GM23338 (cell line): ENCODE results near the gene CLCN4. TPM values are rescaled to one million over a fixed set of nuclear protein-coding genes. Genes with fewer than 3 reads are reported as not detected.

Source experiments
- ATAC-seq: fragments of 200-7000 bp; cut with Tn5 transposase; 3 replicates; pipeline ENCODE4 v1.9.1; 2020
- DNase-seq: peaks from one replicate; pipeline ENCODE4 v3.0.0-alpha.2; 2015; ENCODE audit warnings: low spot score
- H2AFZ ChIP-seq: fragments of 200-600 bp; sonication (generic); 2 replicates; pipeline ENCODE4 v1.8.0; 2016; ENCODE audit warnings: antibody characterized with exemption, mild to moderate bottlenecking, moderate library complexity
- H3F3A ChIP-seq: fragments of 200-600 bp; sonication (generic); replicated peaks from 2 replicates; pipeline ENCODE4 v1.8.0; 2017; ENCODE audit warnings: antibody characterized with exemption, mixed run types, low read depth
- H3K27ac ChIP-seq: fragments of 200-600 bp; sonication (generic); 2 replicates; pipeline ENCODE4 v1.6.1; 2016; ENCODE audit warnings: low read depth
- H3K27me3 ChIP-seq: fragments of 200-600 bp; sonication (generic); 2 replicates; pipeline ENCODE4 v1.8.0; 2016; ENCODE audit warnings: mild to moderate bottlenecking, mixed run types, moderate library complexity; ENCODE audit not compliant: insufficient read depth
- H3K36me3 ChIP-seq: fragments of 200-600 bp; sonication (generic); 2 replicates; pipeline ENCODE4 v1.8.0; 2016; ENCODE audit warnings: mild to moderate bottlenecking; ENCODE audit not compliant: insufficient read depth
- H3K4me1 ChIP-seq: fragments of 200-600 bp; sonication (generic); 2 replicates; pipeline ENCODE4 v1.8.0; 2016; ENCODE audit warnings: mild to moderate bottlenecking, moderate library complexity; ENCODE audit not compliant: insufficient read depth
- H3K4me2 ChIP-seq: fragments of 200-600 bp; sonication (generic); 2 replicates; pipeline ENCODE4 v1.7.1; 2017; ENCODE audit warnings: mixed run types
- H3K4me3 ChIP-seq: fragments of 200-600 bp; sonication (generic); 2 replicates; pipeline ENCODE4 v1.6.1; 2016; ENCODE audit warnings: mixed run types
- H3K79me2 ChIP-seq: fragments of 200-600 bp; sonication (generic); replicated peaks from 2 replicates; pipeline ENCODE4 v1.8.0; 2017; ENCODE audit warnings: mild to moderate bottlenecking; ENCODE audit not compliant: insufficient read depth
- H3K9me2 ChIP-seq: fragments of 200-600 bp; sonication (generic); 2 replicates; pipeline ENCODE4 v1.8.0; 2017; ENCODE audit not compliant: insufficient read depth
- H4K20me1 ChIP-seq: fragments of 200-600 bp; sonication (generic); replicated peaks from 2 replicates; pipeline ENCODE4 v1.8.0; 2017; ENCODE audit warnings: mild to moderate bottlenecking; ENCODE audit not compliant: insufficient read depth
- H3K27ac Mint-ChIP-seq: 2 replicates; pipeline ENCODE4 v1.8.0; 2020; ENCODE audit warnings: inconsistent platforms, mild to moderate bottlenecking, moderate library complexity, mixed read lengths
- H3K27me3 Mint-ChIP-seq: 3 replicates; pipeline ENCODE4 v1.8.0; 2022; ENCODE audit warnings: low read depth, mild to moderate bottlenecking, moderate library complexity, mixed read lengths, inconsistent platforms; ENCODE audit not compliant: insufficient read depth, poor library complexity
- H3K36me3 Mint-ChIP-seq: 3 replicates; pipeline ENCODE4 v1.8.0; 2021; ENCODE audit warnings: low read depth, mild to moderate bottlenecking, inconsistent platforms, moderate library complexity, mixed read lengths
- H3K4me1 Mint-ChIP-seq: 3 replicates; pipeline ENCODE4 v1.8.0; 2020; ENCODE audit warnings: mild to moderate bottlenecking, inconsistent platforms, mixed read lengths
- H3K4me3 Mint-ChIP-seq: 3 replicates; pipeline ENCODE4 v1.8.0; 2021; ENCODE audit warnings: moderate library complexity, mild to moderate bottlenecking, inconsistent platforms, mixed read lengths
- H3K9me3 Mint-ChIP-seq: 3 replicates; pipeline ENCODE4 v1.8.0; 2020; ENCODE audit warnings: moderate library complexity, mild to moderate bottlenecking, inconsistent platforms, mixed read lengths
- EZH2 ChIP-seq: fragments of 200-600 bp; sonication (generic); IDR thresholded peaks from one replicate; pipeline ENCODE4 v1.8.0; 2017; ENCODE audit warnings: antibody characterized with exemption, mild to moderate bottlenecking, low read depth; ENCODE audit not compliant: unreplicated experiment
- JUNB ChIP-seq: IDR thresholded peaks from one replicate; pipeline ENCODE4 v1.6.1; 2016; ENCODE audit warnings: antibody characterized with exemption; ENCODE audit not compliant: unreplicated experiment
- NANOG ChIP-seq: IDR thresholded peaks from 2 replicates; pipeline ENCODE4 v1.6.1; 2016; ENCODE audit warnings: antibody characterized with exemption, borderline replicate concordance
- STAT1 ChIP-seq: IDR thresholded peaks from one replicate; pipeline ENCODE4 v1.6.1; 2016; ENCODE audit warnings: antibody characterized with exemption; ENCODE audit not compliant: unreplicated experiment
- ZNF114 ChIP-seq: fragments of 250-450 bp; sonication (Bioruptor Pico); IDR thresholded peaks from 2 replicates; pipeline ENCODE4 v1.5.0; 2020; ENCODE audit warnings: mild to moderate bottlenecking, moderate library complexity
- polyA plus RNA-seq: library from polyadenylated mRNA; unstranded; fragments of >200 nt; fragmentation: Nextera tagmentation; extraction: Ambion mirVana; gene quantifications from 2 replicates; pipeline ENCODE4 v1.2.1, GENCODE V29; 2016
- total RNA-seq: library from RNA; depleted of rRNA; stranded (reverse); fragments of >200 nt; shearing (Covaris generic); gene quantifications from 2 replicates; pipeline ENCODE4 v1.2.3, GENCODE V29; 2014
- TF ChIP-seq, protein P1 (sequence below): IDR thresholded peaks from one replicate; pipeline ENCODE4 v1.6.1; 2018; ENCODE audit warnings: antibody characterized with exemption; ENCODE audit not compliant: unreplicated experiment
- TF ChIP-seq, protein P2 (sequence below): fragments of 250-450 bp; sonication (Bioruptor Pico); IDR thresholded peaks from 2 replicates; pipeline ENCODE4 v1.5.0; 2020; ENCODE audit warnings: mild to moderate bottlenecking, moderate library complexity

The CLCN4 gene
- total and polyA plus RNA-seq, 2 experiments from 2014 or later = 1.2 to 4.9 TPM

DNA sequence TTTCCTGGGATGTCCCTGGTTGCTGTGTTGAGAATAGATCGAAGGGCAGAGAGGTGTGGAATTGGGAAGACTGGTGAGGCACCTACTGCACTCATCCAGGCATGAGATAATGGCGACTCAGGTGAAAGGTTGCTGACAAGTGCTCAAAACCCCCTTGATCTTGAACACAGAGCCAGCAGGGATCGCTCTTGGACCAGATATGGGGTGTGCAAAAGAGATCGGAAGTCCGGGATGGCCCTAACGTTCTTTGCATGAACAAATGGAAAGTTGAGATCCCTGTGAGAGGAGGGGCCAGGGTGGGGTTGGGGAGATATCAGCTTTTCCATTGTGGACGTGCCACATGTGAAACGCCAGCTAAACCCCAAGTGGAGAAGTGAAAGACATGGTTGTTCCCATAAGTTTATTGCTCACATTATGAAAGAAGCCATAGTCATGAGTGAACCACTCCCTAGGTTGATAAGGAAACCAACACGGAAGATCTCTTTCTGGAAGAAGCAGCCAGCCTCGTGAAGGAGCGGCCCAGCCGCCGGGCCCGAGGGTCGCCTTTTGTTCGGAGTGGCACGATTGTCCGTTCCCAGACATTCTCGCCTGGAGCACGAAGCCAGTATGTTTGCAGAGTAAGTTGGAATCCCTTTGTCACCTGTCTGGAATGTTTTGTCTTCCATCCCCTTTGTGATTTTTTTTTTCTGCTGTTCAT lies 22.6 kb upstream of the CLCN4 start:
- Histone ChIP-seq H3F3A (no peaks in the 10 kb centered on the region), H3K4me1 (peaks cover 12% of the 10 kb centered on the region; the same call in 1 of the 2 replicates), H3K4me3 (no peak overlapping the region), H4K20me1 (no peaks in the 10 kb centered on the region), H3K27ac (no peak overlapping the region), H3K9me2 (no peaks in the 10 kb centered on the region), H3K4me2 (no peak overlapping the region), H2AFZ (no peak overlapping the region), H3K79me2 (no peaks in the 10 kb centered on the region), H3K36me3 (no peaks in the 10 kb centered on the region), H3K27me3 (no peaks in the 10 kb centered on the region)
- DNase-seq (no peak), ATAC-seq (no peak)
- H3K27me3 Mint-ChIP-seq = peaks cover 3% of the 10 kb centered on the region
- H3K36me3 Mint-ChIP-seq = peaks cover 56% of the 10 kb centered on the region
- H3K4me1 Mint-ChIP-seq = peaks cover 10% of the 10 kb centered on the region
- no peaks in the 10 kb centered on the region for H3K9me3 Mint-ChIP-seq
- no peak overlapping the region for H3K4me3 Mint-ChIP-seq
- H3K27ac Mint-ChIP-seq = no peak overlapping the region
- TF ChIP-seq EZH2 (no peak), STAT1 (no peak), NANOG (no peak), ZNF114 (CRISPR knock-in tag) (no peak), JUNB (no peak)
- TF ChIP-seq, protein P1, sequence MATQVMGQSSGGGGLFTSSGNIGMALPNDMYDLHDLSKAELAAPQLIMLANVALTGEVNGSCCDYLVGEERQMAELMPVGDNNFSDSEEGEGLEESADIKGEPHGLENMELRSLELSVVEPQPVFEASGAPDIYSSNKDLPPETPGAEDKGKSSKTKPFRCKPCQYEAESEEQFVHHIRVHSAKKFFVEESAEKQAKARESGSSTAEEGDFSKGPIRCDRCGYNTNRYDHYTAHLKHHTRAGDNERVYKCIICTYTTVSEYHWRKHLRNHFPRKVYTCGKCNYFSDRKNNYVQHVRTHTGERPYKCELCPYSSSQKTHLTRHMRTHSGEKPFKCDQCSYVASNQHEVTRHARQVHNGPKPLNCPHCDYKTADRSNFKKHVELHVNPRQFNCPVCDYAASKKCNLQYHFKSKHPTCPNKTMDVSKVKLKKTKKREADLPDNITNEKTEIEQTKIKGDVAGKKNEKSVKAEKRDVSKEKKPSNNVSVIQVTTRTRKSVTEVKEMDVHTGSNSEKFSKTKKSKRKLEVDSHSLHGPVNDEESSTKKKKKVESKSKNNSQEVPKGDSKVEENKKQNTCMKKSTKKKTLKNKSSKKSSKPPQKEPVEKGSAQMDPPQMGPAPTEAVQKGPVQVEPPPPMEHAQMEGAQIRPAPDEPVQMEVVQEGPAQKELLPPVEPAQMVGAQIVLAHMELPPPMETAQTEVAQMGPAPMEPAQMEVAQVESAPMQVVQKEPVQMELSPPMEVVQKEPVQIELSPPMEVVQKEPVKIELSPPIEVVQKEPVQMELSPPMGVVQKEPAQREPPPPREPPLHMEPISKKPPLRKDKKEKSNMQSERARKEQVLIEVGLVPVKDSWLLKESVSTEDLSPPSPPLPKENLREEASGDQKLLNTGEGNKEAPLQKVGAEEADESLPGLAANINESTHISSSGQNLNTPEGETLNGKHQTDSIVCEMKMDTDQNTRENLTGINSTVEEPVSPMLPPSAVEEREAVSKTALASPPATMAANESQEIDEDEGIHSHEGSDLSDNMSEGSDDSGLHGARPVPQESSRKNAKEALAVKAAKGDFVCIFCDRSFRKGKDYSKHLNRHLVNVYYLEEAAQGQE = no peak
- TF ChIP-seq, protein P2, sequence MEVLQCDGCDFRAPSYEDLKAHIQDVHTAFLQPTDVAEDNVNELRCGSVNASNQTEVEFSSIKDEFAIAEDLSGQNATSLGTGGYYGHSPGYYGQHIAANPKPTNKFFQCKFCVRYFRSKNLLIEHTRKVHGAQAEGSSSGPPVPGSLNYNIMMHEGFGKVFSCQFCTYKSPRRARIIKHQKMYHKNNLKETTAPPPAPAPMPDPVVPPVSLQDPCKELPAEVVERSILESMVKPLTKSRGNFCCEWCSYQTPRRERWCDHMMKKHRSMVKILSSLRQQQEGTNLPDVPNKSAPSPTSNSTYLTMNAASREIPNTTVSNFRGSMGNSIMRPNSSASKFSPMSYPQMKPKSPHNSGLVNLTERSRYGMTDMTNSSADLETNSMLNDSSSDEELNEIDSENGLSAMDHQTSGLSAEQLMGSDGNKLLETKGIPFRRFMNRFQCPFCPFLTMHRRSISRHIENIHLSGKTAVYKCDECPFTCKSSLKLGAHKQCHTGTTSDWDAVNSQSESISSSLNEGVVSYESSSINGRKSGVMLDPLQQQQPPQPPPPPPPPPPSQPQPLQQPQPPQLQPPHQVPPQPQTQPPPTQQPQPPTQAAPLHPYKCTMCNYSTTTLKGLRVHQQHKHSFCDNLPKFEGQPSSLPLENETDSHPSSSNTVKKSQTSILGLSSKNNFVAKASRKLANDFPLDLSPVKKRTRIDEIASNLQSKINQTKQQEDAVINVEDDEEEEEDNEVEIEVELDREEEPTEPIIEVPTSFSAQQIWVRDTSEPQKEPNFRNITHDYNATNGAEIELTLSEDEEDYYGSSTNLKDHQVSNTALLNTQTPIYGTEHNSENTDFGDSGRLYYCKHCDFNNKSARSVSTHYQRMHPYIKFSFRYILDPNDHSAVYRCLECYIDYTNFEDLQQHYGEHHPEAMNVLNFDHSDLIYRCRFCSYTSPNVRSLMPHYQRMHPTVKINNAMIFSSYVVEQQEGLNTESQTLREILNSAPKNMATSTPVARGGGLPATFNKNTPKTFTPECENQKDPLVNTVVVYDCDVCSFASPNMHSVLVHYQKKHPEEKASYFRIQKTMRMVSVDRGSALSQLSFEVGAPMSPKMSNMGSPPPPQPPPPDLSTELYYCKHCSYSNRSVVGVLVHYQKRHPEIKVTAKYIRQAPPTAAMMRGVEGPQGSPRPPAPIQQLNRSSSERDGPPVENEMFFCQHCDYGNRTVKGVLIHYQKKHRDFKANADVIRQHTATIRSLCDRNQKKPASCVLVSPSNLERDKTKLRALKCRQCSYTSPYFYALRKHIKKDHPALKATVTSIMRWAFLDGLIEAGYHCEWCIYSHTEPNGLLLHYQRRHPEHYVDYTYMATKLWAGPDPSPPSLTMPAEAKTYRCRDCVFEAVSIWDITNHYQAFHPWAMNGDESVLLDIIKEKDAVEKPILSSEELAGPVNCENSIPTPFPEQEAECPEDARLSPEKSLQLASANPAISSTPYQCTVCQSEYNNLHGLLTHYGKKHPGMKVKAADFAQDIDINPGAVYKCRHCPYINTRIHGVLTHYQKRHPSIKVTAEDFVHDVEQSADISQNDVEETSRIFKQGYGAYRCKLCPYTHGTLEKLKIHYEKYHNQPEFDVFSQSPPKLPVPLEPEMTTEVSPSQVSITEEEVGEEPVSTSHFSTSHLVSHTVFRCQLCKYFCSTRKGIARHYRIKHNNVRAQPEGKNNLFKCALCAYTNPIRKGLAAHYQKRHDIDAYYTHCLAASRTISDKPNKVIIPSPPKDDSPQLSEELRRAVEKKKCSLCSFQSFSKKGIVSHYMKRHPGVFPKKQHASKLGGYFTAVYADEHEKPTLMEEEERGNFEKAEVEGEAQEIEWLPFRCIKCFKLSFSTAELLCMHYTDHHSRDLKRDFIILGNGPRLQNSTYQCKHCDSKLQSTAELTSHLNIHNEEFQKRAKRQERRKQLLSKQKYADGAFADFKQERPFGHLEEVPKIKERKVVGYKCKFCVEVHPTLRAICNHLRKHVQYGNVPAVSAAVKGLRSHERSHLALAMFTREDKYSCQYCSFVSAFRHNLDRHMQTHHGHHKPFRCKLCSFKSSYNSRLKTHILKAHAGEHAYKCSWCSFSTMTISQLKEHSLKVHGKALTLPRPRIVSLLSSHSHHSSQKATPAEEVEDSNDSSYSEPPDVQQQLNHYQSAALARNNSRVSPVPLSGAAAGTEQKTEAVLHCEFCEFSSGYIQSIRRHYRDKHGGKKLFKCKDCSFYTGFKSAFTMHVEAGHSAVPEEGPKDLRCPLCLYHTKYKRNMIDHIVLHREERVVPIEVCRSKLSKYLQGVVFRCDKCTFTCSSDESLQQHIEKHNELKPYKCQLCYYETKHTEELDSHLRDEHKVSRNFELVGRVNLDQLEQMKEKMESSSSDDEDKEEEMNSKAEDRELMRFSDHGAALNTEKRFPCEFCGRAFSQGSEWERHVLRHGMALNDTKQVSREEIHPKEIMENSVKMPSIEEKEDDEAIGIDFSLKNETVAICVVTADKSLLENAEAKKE (CRISPR knock-in tag) = no peak
